GM12864 (cell line): ENCODE measurements around the gene ISCA1.

Source experiments
- DNase-seq: peaks from one replicate; pipeline ENCODE4 v3.0.0-alpha.2; 2011; ENCODE audit warnings: low read depth
- H3K4me3 ChIP-seq: 2 replicates; pipeline ENCODE4 v1.5.1; 2011; ENCODE audit warnings: mild to moderate bottlenecking, low read depth, low read length, control low read depth
- CTCF ChIP-seq: IDR thresholded peaks from 2 replicates; pipeline ENCODE4 v1.5.1; 2011; ENCODE audit warnings: low read depth, mild to moderate bottlenecking, moderate library complexity, low read length, control low read depth, inconsistent platforms; ENCODE audit errors: missing control alignments

Gene ISCA1

GRCh38 chr9:86241216-86241615 lies 41.1 kb downstream of the ISCA1 start:
- H3K4me3 ChIP-seq = no peak overlapping the region
- no peak for TF ChIP-seq CTCF
- DNase-seq = no peak

DNA sequence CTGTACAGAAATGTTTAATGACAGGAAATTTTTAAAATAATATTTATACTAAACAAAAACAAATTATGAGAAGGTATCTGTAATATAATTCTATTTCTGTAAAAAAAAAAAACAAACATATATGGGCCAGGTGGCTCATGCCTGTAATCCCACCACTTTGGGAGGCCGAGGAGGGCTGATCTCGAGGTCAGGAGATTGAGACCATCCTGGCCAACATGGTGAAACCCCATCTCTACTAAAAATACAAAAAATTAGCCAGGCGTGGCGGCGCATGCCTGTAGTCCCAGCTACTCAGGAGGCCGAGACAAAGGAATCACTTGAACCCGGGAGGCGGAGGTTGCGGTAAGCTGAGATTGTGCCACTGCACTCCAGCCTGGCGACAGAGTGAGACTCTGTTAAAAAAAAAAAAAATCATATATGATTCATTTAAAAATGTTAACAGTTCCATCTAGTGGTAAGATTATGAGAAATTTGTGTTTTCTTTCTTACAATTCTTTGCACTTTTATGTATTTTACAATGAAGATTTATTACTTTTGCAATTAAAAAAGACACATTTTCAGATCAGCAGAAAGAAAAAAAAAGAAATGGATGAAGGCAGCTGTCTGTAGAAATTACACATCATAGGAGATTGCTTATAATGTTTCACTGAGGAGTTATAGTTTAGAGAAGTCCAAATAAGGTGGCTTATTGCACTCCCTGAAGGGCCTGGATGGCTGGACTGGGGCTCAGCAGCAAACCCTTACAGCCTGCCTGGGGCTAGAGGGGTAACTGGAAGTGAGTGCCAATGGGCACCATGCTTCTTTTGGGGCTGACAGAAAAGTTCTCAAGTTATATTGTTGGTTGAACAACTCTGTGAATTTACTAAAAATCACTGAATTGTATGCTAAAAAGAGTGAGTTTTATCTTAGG lies 43.2 kb downstream of the ISCA1 start:
- H3K4me3 ChIP-seq = no peak overlapping the region
- no peak for TF ChIP-seq CTCF
- DNase-seq = no peak

DNA sequence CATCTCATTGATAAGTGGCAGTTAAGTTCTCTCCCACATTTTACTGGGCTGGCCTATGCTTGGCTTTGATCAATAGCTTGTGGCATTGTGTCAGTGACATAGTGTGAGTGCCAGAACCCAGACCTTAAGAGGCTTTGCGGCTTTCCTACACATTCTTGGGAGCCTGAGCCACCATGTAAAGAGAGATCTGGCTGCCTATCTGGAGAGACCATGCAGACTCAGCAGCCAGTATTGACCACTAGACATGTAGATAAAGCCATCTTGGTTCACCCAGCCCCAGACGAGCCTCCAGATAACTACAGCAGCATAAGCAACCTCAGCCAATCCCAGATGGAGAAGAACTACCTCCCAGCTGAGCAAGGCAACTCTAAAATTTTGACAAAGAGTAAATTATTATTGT lies 51.5 kb downstream of the ISCA1 start:
- no peak for TF ChIP-seq CTCF
- no peak overlapping the region for H3K4me3 ChIP-seq

DNA sequence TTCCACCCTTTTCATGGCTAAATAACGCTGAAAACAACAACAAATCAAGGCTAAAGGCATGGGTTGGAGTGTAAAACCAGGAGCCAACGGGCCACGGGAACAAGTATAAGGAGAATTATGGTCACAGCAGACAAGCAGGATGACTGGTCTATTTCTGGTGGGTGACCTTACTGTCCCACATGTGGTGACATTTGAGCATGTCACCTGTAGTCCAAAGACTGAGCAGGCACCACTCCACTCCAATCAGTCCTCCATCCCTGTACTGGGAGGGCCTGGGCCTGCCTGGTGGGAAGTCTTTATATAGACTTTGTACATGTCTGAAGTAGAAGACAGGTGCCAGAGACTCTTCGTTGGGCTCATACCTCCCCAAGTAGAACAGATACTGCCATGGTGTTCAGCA lies 59.7 kb downstream of the ISCA1 start:
- no peak overlapping the region for H3K4me3 ChIP-seq
- TF ChIP-seq CTCF = no peak
- no peak for DNase-seq

More for the DNA sequence above, 51.5 kb downstream of the ISCA1 start:
- no peak for DNase-seq

- DNase-seq = no peak
- TF ChIP-seq CTCF = no peak
- H3K4me3 ChIP-seq = no peak overlapping the region
Observed at GRCh38 chr9:86219606-86220005, 62.7 kb downstream of the ISCA1 start.

- no peak for DNase-seq
- H3K4me3 ChIP-seq = no peak overlapping the region
- TF ChIP-seq CTCF = no peak
Observed at GRCh38 chr9:86217076-86217755, 65.1 kb downstream of the ISCA1 start.
